Gastroesophageal sphincter (tissue), 4 donors: ENCODE data around the gene NFAM1. TPM values are rescaled to one million over a fixed set of nuclear protein-coding genes. Genes with fewer than 3 reads are reported as not detected.

Experiments
- ATAC-seq: fragments of 150-250 bp; one replicate; pipeline ENCODE4 v1.9.1; 2016; ENCODE audit warnings: mild to moderate bottlenecking, moderate library complexity
- H3K27ac ChIP-seq, 4 donors: fragments of 200-600 bp; sonication (generic) in 3 of 4; 1 replicate in 3 of 4; 2 replicates in 1 of 4; pipeline ENCODE4 v1.5.1; 2016 to 2019
- H3K27me3 ChIP-seq: fragments of 200-600 bp; sonication (generic); one replicate; pipeline ENCODE4 v1.5.1; 2019
- H3K36me3 ChIP-seq, 2 donors: fragments of 200-600 bp; sonication (generic); one replicate each; pipeline ENCODE4 v1.5.1; 2019; ENCODE audit warnings: control low read depth in 1 of 2
- H3K4me1 ChIP-seq, 3 donors: fragments of 200-600 bp; sonication (generic); 1 replicate in 2 of 3; 2 replicates in 1 of 3; pipeline ENCODE4 v1.5.1; 2016 to 2019; ENCODE audit warnings: control low read depth in 2 of 3
- H3K4me3 ChIP-seq, 2 donors: fragments of 200-600 bp; sonication (generic); one replicate each; pipeline ENCODE4 v1.5.1; 2019; ENCODE audit warnings: mild to moderate bottlenecking in 1 of 2, moderate library complexity in 1 of 2
- H3K9me3 ChIP-seq, 3 donors: fragments of 200-600 bp; sonication (generic); one replicate each; pipeline ENCODE4 v1.5.1; 2017 to 2019; ENCODE audit warnings: control low read depth in 2 of 3
- EP300 ChIP-seq: sonication (generic); formaldehyde crosslinking; IDR thresholded peaks from one replicate; pipeline ENCODE4 v1.6.1; 2017; ENCODE audit warnings: antibody characterized with exemption, mild to moderate bottlenecking
- POLR2A ChIP-seq, 2 donors: fragments of 450-650 bp; IDR thresholded peaks; one replicate each; pipeline ENCODE4 v1.6.1; 2017; ENCODE audit warnings: antibody characterized with exemption in 2 of 2, mild to moderate bottlenecking in 2 of 2, moderate library complexity in 1 of 2
- POLR2AphosphoS5 ChIP-seq: sonication (generic); formaldehyde crosslinking; IDR thresholded peaks from one replicate; pipeline ENCODE4 v1.6.1; 2017; ENCODE audit warnings: antibody characterized with exemption
- WGBS, 2 donors: methylation state at CpG; one replicate each; pipeline ENCODE4 v1.1.5; 2018; ENCODE audit warnings: low coverage in 1 of 2; 5-methylcytosine and 5-hydroxymethylcytosine counted together
- total RNA-seq, 4 donors: library from RNA; depleted of rRNA; stranded (reverse); fragments of >200 nt; gene quantifications; one replicate each; pipeline ENCODE4 v1.1.0, GENCODE V29; 2016
- TF ChIP-seq, protein P1 (sequence below), 4 experiments: fragments of 200-600 bp in 2 of 4; fragments of 450-650 bp in 2 of 4; sonication (generic) in 1 of 4; IDR thresholded peaks; one replicate each; pipeline ENCODE4 v1.5.1; 2017 to 2019; ENCODE audit warnings: antibody characterized with exemption in 4 of 4, mild to moderate bottlenecking in 2 of 4, moderate library complexity in 2 of 4

NFAM1 gene
- total RNA-seq, 4 donors from 2014 or later: 1.2 to 3.4 (median 2.7) TPM

DNA sequence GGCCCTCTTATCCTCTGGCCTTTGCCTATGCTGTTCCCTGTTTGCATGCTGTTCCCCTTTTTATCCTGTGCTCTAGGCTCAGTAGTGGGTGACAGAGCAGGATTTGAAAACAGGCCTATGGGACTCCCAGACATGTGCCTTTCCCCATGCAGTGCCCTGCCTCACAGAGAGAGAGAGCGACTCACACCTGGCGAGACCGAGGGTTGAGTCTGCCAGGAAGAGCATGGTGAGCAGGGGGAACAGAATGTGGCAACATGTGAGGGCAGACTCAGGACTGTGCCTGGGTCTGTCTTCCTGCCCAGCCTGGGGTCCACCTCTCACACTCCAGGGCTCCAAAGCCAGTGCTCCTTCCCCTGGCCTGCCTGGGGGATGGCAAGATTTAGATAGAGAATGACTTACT is 75.0 kb downstream of the NFAM1 start:
- Histone ChIP-seq H3K36me3 (no peaks in the 10 kb centered on the region), H3K27me3 (no peaks in the 10 kb centered on the region), H3K4me1 (peaks cover 0 to 10% (median 0%) of the 10 kb centered on the region in 3 donors), H3K27ac (no peak overlapping the region), H3K4me3 (no peak overlapping the region), H3K9me3 (no peaks in the 10 kb centered on the region)
- TF ChIP-seq, protein P1, sequence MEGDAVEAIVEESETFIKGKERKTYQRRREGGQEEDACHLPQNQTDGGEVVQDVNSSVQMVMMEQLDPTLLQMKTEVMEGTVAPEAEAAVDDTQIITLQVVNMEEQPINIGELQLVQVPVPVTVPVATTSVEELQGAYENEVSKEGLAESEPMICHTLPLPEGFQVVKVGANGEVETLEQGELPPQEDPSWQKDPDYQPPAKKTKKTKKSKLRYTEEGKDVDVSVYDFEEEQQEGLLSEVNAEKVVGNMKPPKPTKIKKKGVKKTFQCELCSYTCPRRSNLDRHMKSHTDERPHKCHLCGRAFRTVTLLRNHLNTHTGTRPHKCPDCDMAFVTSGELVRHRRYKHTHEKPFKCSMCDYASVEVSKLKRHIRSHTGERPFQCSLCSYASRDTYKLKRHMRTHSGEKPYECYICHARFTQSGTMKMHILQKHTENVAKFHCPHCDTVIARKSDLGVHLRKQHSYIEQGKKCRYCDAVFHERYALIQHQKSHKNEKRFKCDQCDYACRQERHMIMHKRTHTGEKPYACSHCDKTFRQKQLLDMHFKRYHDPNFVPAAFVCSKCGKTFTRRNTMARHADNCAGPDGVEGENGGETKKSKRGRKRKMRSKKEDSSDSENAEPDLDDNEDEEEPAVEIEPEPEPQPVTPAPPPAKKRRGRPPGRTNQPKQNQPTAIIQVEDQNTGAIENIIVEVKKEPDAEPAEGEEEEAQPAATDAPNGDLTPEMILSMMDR (IDR thresholded peaks at IDR 0.05): no peak
- TF ChIP-seq EP300: no peak
- no peak for TF ChIP-seq POLR2AphosphoS5
- no peak for TF ChIP-seq POLR2A (IDR thresholded peaks at IDR 0.05)
- no peak for ATAC-seq
- 60% methylated on average over 1 of the region's 3 CpGs; no CpG with 5 or more reads in 1 of the 2 donors for WGBS, 2 donors

DNA sequence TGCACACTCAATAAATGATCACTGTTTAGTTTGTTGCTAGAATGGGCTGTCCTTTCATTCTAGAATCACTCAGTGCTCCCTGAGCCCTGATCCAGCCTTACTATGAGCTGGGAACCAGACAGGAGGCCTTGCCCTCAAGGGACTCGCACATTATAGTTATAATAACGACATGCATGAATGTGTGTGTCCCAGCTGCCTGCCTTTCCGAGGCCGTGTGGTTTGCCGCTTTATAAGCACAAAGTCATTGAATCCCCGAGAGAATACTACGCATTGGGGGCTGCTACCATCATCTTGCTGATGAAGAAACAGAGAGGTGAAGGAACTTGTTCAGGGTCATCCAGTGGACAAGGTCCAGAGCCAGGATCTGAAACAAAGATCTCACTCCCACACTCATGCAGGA is 75.7 kb downstream of the NFAM1 start:
- Histone ChIP-seq H3K27ac (no peak overlapping the region), H3K27me3 (no peaks in the 10 kb centered on the region), H3K4me1 (peaks cover 0 to 10% (median 0%) of the 10 kb centered on the region in 3 donors), H3K9me3 (no peaks in the 10 kb centered on the region), H3K36me3 (no peaks in the 10 kb centered on the region), H3K4me3 (no peak overlapping the region)
- no peak for ATAC-seq
- 67 to 82% methylated on average over 4 to 6 of the region's 7 CpGs for WGBS, 2 donors
- TF ChIP-seq, protein P1 (IDR thresholded peaks at IDR 0.05): no peak
- no peak for TF ChIP-seq EP300
- TF ChIP-seq POLR2A (IDR thresholded peaks at IDR 0.05): no peak
- no peak for TF ChIP-seq POLR2AphosphoS5

DNA sequence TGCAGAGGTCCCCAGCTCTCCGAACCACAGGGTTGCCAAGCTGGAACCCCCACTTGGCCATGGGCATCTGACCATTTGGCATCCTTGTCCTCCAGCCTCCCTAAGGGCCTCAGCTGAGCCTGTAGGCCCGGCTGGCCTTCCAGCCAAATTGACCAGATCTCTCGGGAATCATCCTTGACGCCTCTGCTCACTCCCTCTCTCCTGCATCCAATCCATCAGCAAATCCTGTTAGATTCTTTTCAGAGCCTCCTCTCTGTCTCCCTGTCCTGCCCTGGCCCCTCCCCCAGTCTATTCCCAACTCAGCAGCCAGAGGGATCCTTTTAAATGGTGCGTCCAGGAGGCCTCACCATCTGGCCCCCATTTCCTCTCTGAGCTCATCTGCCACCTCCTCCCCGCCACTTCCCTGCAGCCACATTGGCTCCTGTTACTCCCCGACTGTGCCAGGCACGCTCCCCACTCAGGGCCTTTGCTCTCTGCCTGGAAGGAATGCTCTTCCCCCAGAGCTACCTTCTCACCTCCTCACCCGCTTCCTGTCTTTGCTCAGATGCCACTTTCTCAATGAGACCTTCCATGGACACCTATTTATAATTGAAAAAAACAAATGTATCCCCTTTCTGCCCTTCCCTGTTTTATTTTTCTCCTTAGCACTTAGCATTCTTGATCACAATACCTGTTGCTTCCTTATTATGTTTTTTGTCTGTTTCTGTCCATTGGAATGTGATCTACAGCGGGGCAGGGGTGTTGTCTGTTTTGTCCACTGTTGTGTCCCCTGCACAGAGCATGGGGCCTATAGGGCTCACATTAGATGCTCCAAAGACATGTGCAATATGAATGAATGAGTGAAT is 78.1 kb downstream of the NFAM1 start:
- Histone ChIP-seq H3K4me3 (no peak overlapping the region), H3K9me3 (no peaks in the 10 kb centered on the region), H3K27ac (no peak overlapping the region), H3K27me3 (no peaks in the 10 kb centered on the region), H3K36me3 (no peaks in the 10 kb centered on the region), H3K4me1 (peaks cover 0 to 10% (median 0%) of the 10 kb centered on the region in 3 donors)
- 57 to 66% methylated on average over 9 to 10 of the region's 10 CpGs for WGBS, 2 donors
- ATAC-seq: no peak
- TF ChIP-seq EP300 (no peak), POLR2AphosphoS5 (no peak), POLR2A (IDR thresholded peaks at IDR 0.05) (no peak)
- TF ChIP-seq, protein P1 (IDR thresholded peaks at IDR 0.05): no peak

DNA sequence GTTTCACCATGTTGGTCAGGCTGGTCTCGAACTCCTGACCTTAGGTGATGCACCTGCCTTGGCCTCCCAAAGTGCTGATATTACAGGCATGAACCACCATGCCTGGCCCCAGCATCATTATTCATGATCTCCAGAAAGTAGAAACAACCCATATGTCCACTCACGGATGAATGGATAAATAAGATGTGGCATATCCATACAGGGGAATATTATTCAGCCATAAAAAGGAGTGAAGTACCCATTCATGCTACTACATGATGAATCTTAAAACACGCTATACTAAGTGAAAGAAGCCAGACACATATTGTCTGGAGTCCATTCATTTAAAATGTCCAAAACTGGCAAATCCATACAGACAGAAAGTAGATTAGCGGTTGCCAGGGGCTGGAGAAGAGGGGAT is 81.8 kb downstream of the NFAM1 start:
- Histone ChIP-seq H3K27me3 (no peaks in the 10 kb centered on the region), H3K9me3 (no peaks in the 10 kb centered on the region), H3K4me3 (no peak overlapping the region), H3K4me1 (peaks cover 0 to 9% (median 0%) of the 10 kb centered on the region in 3 donors), H3K27ac (no peak overlapping the region), H3K36me3 (no peaks in the 10 kb centered on the region)
- 100% methylated on average over 1 to 4 of the region's 4 CpGs for WGBS, 2 donors
- TF ChIP-seq POLR2AphosphoS5 (no peak), EP300 (no peak), POLR2A (IDR thresholded peaks at IDR 0.05) (no peak)
- TF ChIP-seq, protein P1 (IDR thresholded peaks at IDR 0.05): no peak
- ATAC-seq: no peak
